Gastrocnemius medialis (tissue), 4 donors: Measurements from ENCODE around the gene ABTB1. TPM values are rescaled to one million over a fixed set of nuclear protein-coding genes. Genes with fewer than 3 reads are reported as not detected.

Source experiments
- ATAC-seq, 2 donors: fragments of 150-250 bp; one replicate each; pipeline ENCODE4 v1.9.1; 2016
- DNase-seq, 2 donors: peaks; one replicate each; pipeline ENCODE4 v3.0.0-alpha.2; 2019
- H3K27ac ChIP-seq, 4 donors: fragments of 200-600 bp; sonication (generic); 1 replicate in 1 of 4; 2 replicates in 3 of 4; pipeline ENCODE4 v1.5.1; 2016 to 2018; ENCODE audit warnings: mild to moderate bottlenecking in 2 of 4, moderate library complexity in 1 of 4
- H3K27me3 ChIP-seq, 3 donors: fragments of 200-600 bp; sonication (generic) in 2 of 3; 1 replicate in 1 of 3; 2 replicates in 2 of 3; pipeline versions ENCODE4 v1.5.1 to v1.6.0; 2016 to 2019; ENCODE audit warnings: mild to moderate bottlenecking in 1 of 3, moderate library complexity in 1 of 3
- H3K36me3 ChIP-seq, 2 donors: fragments of 200-600 bp; sonication (generic) in 1 of 2; one replicate each; pipeline ENCODE4 v1.5.1; 2017 to 2018
- H3K4me1 ChIP-seq, 2 donors: fragments of 200-600 bp; sonication (generic) in 1 of 2; one replicate each; pipeline ENCODE4 v1.5.1; 2016 to 2017; ENCODE audit warnings: mild to moderate bottlenecking in 2 of 2
- H3K4me3 ChIP-seq, 4 donors: fragments of 200-600 bp; sonication (generic) in 3 of 4; 1 replicate in 1 of 4; 2 replicates in 3 of 4; pipeline ENCODE4 v1.5.1; 2016 to 2019; ENCODE audit warnings: mild to moderate bottlenecking in 2 of 4
- H3K9me3 ChIP-seq, 3 donors: fragments of 200-600 bp; sonication (generic) in 2 of 3; 1 replicate in 1 of 3; 2 replicates in 2 of 3; pipeline ENCODE4 v1.5.1; 2016 to 2019
- POLR2A ChIP-seq, 2 donors: fragments of 450-650 bp; IDR thresholded peaks; one replicate each; pipeline ENCODE4 v1.6.1; 2017; ENCODE audit warnings: antibody characterized with exemption in 2 of 2, mild to moderate bottlenecking in 2 of 2, moderate library complexity in 2 of 2
- in situ Hi-C, 4 donors: fragments of 200-750 bp; cut with MboI; loops; one replicate each; pipeline versions ENCODE4 v1.15.0 to v1.8.0; 2017; ENCODE audit warnings: low sequenced_read_pairs in 4 of 4
- intact Hi-C: fragments of 100-400 bp; cut with DNase I; formaldehyde crosslinking; loops from one replicate; pipeline ENCODE4 v1.15.1; 2023; ENCODE audit warnings: low total_unique reads
- total RNA-seq, 4 donors: library from RNA; depleted of rRNA; stranded (reverse); fragments of >200 nt; gene quantifications; one replicate each; pipeline versions ENCODE4 v1.1.0 to v1.2.3, GENCODE V29; 2016
- TF ChIP-seq, protein P1 (sequence below), 5 experiments: fragments of 450-650 bp in 3 of 5; fragments of 200-600 bp in 2 of 5; sonication (generic) in 2 of 5; IDR thresholded peaks in 4 of 5; conservative IDR thresholded peaks in 1 of 5; 1 replicate in 4 of 5; 2 replicates in 1 of 5; pipeline ENCODE4 v1.5.1; 2016 to 2019; ENCODE audit warnings: antibody characterized with exemption in 5 of 5, mild to moderate bottlenecking in 3 of 5, moderate library complexity in 3 of 5

The ABTB1 gene
- total RNA-seq, 4 donors from 2014 or later = 22.9 to 37.5 (median 30.1) TPM

DNA sequence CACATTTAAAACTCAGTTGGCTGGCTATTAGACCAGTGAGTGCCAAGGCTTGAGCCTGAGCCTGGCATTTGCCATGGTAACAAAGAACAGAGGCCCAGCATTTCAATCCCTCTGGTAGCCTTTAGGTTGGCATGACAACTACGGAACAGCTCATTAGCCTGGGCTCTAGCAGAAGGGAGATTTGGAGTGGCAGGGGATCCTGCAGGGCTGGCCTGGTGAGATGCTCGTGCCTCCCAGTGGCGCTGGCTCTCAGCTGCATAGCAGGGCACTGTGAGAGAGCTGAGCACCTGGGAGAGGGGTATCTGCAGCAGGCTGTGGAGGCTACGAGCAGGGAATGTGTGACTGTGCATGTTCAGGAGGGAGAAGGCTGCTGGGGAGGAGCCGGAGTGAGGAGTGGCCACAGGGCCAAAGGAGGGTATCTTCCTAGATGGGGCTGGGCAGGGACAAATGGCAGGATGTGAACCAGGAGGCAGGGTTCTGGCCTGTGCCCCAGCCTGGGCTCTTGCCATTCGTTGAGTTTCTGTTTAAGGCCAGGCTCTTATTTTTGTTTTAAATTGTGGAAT, 5.6 kb upstream of the ABTB1 start:
- intact Hi-C loops = no loop called here
- no peaks in the 10 kb centered on the region for H3K27me3 ChIP-seq
- TF ChIP-seq, protein P1, sequence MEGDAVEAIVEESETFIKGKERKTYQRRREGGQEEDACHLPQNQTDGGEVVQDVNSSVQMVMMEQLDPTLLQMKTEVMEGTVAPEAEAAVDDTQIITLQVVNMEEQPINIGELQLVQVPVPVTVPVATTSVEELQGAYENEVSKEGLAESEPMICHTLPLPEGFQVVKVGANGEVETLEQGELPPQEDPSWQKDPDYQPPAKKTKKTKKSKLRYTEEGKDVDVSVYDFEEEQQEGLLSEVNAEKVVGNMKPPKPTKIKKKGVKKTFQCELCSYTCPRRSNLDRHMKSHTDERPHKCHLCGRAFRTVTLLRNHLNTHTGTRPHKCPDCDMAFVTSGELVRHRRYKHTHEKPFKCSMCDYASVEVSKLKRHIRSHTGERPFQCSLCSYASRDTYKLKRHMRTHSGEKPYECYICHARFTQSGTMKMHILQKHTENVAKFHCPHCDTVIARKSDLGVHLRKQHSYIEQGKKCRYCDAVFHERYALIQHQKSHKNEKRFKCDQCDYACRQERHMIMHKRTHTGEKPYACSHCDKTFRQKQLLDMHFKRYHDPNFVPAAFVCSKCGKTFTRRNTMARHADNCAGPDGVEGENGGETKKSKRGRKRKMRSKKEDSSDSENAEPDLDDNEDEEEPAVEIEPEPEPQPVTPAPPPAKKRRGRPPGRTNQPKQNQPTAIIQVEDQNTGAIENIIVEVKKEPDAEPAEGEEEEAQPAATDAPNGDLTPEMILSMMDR (IDR thresholded peaks at IDR 0.05 in 4 of 5, conservative IDR thresholded peaks at IDR 0.05 in 1 of 5) = no peak
- no peak for TF ChIP-seq POLR2A (IDR thresholded peaks at IDR 0.05)
- in situ Hi-C loops = loop anchor here in 2 of 4 donors (25.0 kb wide), 2 partner anchors 170 to 295 kb away; no protein-coding TSS in a partner anchor
- H3K4me1 ChIP-seq = peaks cover 5 to 8% of the 10 kb centered on the region in 2 donors
- no peaks in the 10 kb centered on the region for H3K36me3 ChIP-seq
- no peaks in the 10 kb centered on the region for H3K9me3 ChIP-seq
- no peak for ATAC-seq
- no peak for DNase-seq
- no peak overlapping the region for H3K4me3 ChIP-seq
- no peak overlapping the region for H3K27ac ChIP-seq

DNA sequence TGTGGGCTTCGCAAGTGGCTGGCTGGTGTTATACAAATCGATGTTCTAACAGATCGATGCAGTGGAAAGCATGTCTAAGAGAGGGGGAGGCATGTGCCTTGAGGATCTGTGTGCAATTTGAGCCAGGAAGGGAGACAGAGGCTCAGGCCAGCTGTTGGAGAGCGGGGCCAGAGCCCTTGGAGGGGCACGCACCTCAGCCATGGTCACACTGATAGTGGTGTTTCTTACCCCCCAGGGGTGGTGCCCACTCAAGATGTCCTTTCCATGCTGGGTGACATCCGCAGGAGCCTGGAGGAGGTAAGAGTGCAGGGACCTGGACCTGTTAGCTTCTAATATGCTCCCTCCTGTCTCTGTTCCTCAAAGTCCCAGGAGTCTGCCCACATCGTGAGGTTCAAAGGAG, 3.8 kb upstream of the ABTB1 start:
- Histone ChIP-seq H3K4me3 (no peak overlapping the region), H3K27me3 (no peaks in the 10 kb centered on the region), H3K4me1 (peaks cover 9 to 14% of the 10 kb centered on the region in 2 donors), H3K9me3 (no peaks in the 10 kb centered on the region), H3K36me3 (no peaks in the 10 kb centered on the region), H3K27ac (no peak overlapping the region)
- DNase-seq = no peak
- ATAC-seq = no peak
- TF ChIP-seq POLR2A (IDR thresholded peaks at IDR 0.05) = no peak
- TF ChIP-seq, protein P1 (IDR thresholded peaks at IDR 0.05 in 4 of 5, conservative IDR thresholded peaks at IDR 0.05 in 1 of 5) = no peak
- intact Hi-C loops = no loop called here
- in situ Hi-C loops = loop anchor here in 2 of 4 donors (25.0 kb wide), 2 partner anchors 168 to 293 kb away; no protein-coding TSS in a partner anchor

GRCh38 chr3:127669541-127670228, 3.1 kb upstream of the ABTB1 start:
- DNase-seq (no peak), ATAC-seq (no peak)
- intact Hi-C loops = loop anchor here (5.0 kb wide), 2 partner anchors 153 to 383 kb away; partner anchors contain the start of genes MGLL and SEC61A1
- no peak overlapping the region for H3K4me3 ChIP-seq
- H3K27me3 ChIP-seq = no peaks in the 10 kb centered on the region
- peaks cover 11 to 19% of the 10 kb centered on the region in 2 donors for H3K4me1 ChIP-seq
- in situ Hi-C loops = loop anchor here in 2 of 4 donors (25.0 kb wide), 2 partner anchors 168 to 293 kb away; no protein-coding TSS in a partner anchor
- H3K9me3 ChIP-seq = no peaks in the 10 kb centered on the region
- H3K36me3 ChIP-seq = peaks cover 0 to 5% of the 10 kb centered on the region in 2 donors
- H3K27ac ChIP-seq = no peak overlapping the region
- TF ChIP-seq, protein P1 (IDR thresholded peaks at IDR 0.05 in 4 of 5, conservative IDR thresholded peaks at IDR 0.05 in 1 of 5) = no peak
- TF ChIP-seq POLR2A (IDR thresholded peaks at IDR 0.05) = no peak

- in situ Hi-C loops (loop anchor here in 2 of 4 donors (25.0 kb wide), 2 partner anchors 167 to 292 kb away; no protein-coding TSS in a partner anchor), intact Hi-C loops (loop anchor here (5.0 kb wide), 2 partner anchors 152 to 382 kb away; partner anchors contain the start of genes MGLL and SEC61A1)
- no peak overlapping the region for H3K27ac ChIP-seq
- H3K27me3 ChIP-seq = no peaks in the 10 kb centered on the region
- H3K4me3 ChIP-seq = no peak overlapping the region
- H3K36me3 ChIP-seq = peaks cover 0 to 8% of the 10 kb centered on the region in 2 donors
- H3K9me3 ChIP-seq = no peaks in the 10 kb centered on the region
- peaks cover 11 to 19% of the 10 kb centered on the region in 2 donors for H3K4me1 ChIP-seq
- DNase-seq = no peak
- no peak for ATAC-seq
- TF ChIP-seq POLR2A (IDR thresholded peaks at IDR 0.05) = no peak
- TF ChIP-seq, protein P1 (IDR thresholded peaks at IDR 0.05 in 4 of 5, conservative IDR thresholded peaks at IDR 0.05 in 1 of 5) = no peak
Measured at GRCh38 chr3:127670229-127670559, 2.6 kb upstream of the ABTB1 start.
